Measurements from ENCODE around the gene CD9.

Gene CD9

GRCh38 chr12:6237830-6238229, 37.6 kb downstream of the CD9 start:
- in situ Hi-C loops (cut with HindIII; ENCODE audit: low sequenced_read_pairs) = no loop called here
- no peak for DNase-seq (ENCODE audit: low read depth)
- TF ChIP-seq CTCF (IDR thresholded peaks at IDR 0.05; ENCODE audit: low read depth, low read length, missing control alignments) = no peak
- no peak overlapping the region for H3K4me3 ChIP-seq (ENCODE audit: low read depth, low read length)

- no peak for DNase-seq (ENCODE audit: low read depth)
- in situ Hi-C loops (cut with HindIII; ENCODE audit: low sequenced_read_pairs) = no loop called here
- no peak overlapping the region for H3K4me3 ChIP-seq (ENCODE audit: low read depth, low read length)
- no peak for TF ChIP-seq CTCF (IDR thresholded peaks at IDR 0.05; ENCODE audit: low read depth, low read length, missing control alignments)
These were observed 38.7 kb downstream of the CD9 start for GRCh38 chr12:6238875-6239274.

- in situ Hi-C loops (cut with HindIII; ENCODE audit: low sequenced_read_pairs) = loop anchor here (5.0 kb wide), 1 partner anchor 44 kb away; no protein-coding TSS in a partner anchor
- no peak overlapping the region for H3K4me3 ChIP-seq (ENCODE audit: low read depth, low read length)
- no peak for DNase-seq (ENCODE audit: low read depth)
These were observed 41.3 kb downstream of the CD9 start for GRCh38 chr12:6241495-6241894.

GRCh38 chr12:6249580-6249979, 49.4 kb downstream of the CD9 start:
- H3K4me3 ChIP-seq (ENCODE audit: low read depth, low read length) = no peak overlapping the region
- no peak for DNase-seq (ENCODE audit: low read depth)
- TF ChIP-seq CTCF (IDR thresholded peaks at IDR 0.05; ENCODE audit: low read depth, low read length, missing control alignments) = no peak
- in situ Hi-C loops (cut with HindIII; ENCODE audit: low sequenced_read_pairs) = no loop called here

More at GRCh38 chr12:6241495-6241894, 41.3 kb downstream of the CD9 start:
- no peak for TF ChIP-seq CTCF (IDR thresholded peaks at IDR 0.05; ENCODE audit: low read depth, low read length, missing control alignments)

- no peak for TF ChIP-seq CTCF (IDR thresholded peaks at IDR 0.05; ENCODE audit: low read depth, low read length, missing control alignments)
- DNase-seq (ENCODE audit: low read depth) = no peak
- H3K4me3 ChIP-seq (ENCODE audit: low read depth, low read length) = no peak overlapping the region
- in situ Hi-C loops (cut with HindIII; ENCODE audit: low sequenced_read_pairs) = no loop called here
These were observed 50.1 kb downstream of the CD9 start for GRCh38 chr12:6250343-6250742.

GRCh38 chr12:6253278-6253677, 53.1 kb downstream of the CD9 start:
- DNase-seq (ENCODE audit: low read depth) = no peak

More at GRCh38 chr12:6253278-6253677, 53.1 kb downstream of the CD9 start:
- H3K4me3 ChIP-seq (ENCODE audit: low read depth, low read length) = no peak overlapping the region
- in situ Hi-C loops (cut with HindIII; ENCODE audit: low sequenced_read_pairs) = no loop called here
- no peak for TF ChIP-seq CTCF (IDR thresholded peaks at IDR 0.05; ENCODE audit: low read depth, low read length, missing control alignments)

Data from astrocyte of the cerebellum (primary cell).